Peyer's patch (tissue), 4 donors: ENCODE results near the gene ARHGDIG. TPM values are rescaled to one million over a fixed set of nuclear protein-coding genes. Genes with fewer than 3 reads are reported as not detected.
"Not testable (repeated sequence)": the region's sequence is repeated elsewhere in the genome, so short reads cannot be mapped to it uniquely, and the experiment has no call there.

Source experiments
- DNase-seq, 3 donors: peaks; one replicate each; pipeline ENCODE4 v3.0.0-alpha.2; 2017 to 2019
- H3K27ac ChIP-seq, 4 donors: fragments of 200-600 bp; sonication (generic); one replicate each; pipeline ENCODE4 v1.5.1; 2016 to 2019
- H3K27me3 ChIP-seq, 2 donors: fragments of 200-600 bp; sonication (generic); one replicate each; pipeline ENCODE4 v1.5.1; 2019
- H3K36me3 ChIP-seq, 3 donors: fragments of 200-600 bp; sonication (generic); one replicate each; pipeline ENCODE4 v1.5.1; 2016 to 2019
- H3K4me1 ChIP-seq, 4 donors: fragments of 200-600 bp; sonication (generic); one replicate each; pipeline ENCODE4 v1.5.1; 2016 to 2019
- H3K4me3 ChIP-seq, 4 donors: fragments of 200-600 bp; sonication (generic); 1 replicate in 3 of 4; 2 replicates in 1 of 4; pipeline ENCODE4 v1.5.1; 2016 to 2019; ENCODE audit warnings: mild to moderate bottlenecking in 1 of 4
- H3K9me3 ChIP-seq, 4 donors: fragments of 200-600 bp; sonication (generic); one replicate each; pipeline ENCODE4 v1.5.1; 2016 to 2019; ENCODE audit warnings: mild to moderate bottlenecking in 1 of 4
- CTCF ChIP-seq, 6 experiments: fragments of 450-650 bp in 4 of 6; fragments of 200-600 bp in 2 of 6; sonication (generic) in 1 of 6; IDR thresholded peaks; one replicate each; pipeline ENCODE4 v1.5.1; 2017 to 2019; ENCODE audit warnings: antibody characterized with exemption in 6 of 6, mild to moderate bottlenecking in 3 of 6, moderate library complexity in 1 of 6
- POLR2A ChIP-seq, 2 donors: fragments of 450-650 bp; IDR thresholded peaks; one replicate each; pipeline ENCODE4 v1.5.1; 2017; ENCODE audit warnings: antibody characterized with exemption in 2 of 2, mild to moderate bottlenecking in 2 of 2, moderate library complexity in 2 of 2
- total RNA-seq, 4 donors: library from RNA; depleted of rRNA; stranded (reverse); fragments of >200 nt; gene quantifications; one replicate each; pipeline ENCODE4 v1.1.0, GENCODE V29; 2016

The ARHGDIG gene
- total RNA-seq, 4 donors from 2014 or later: 3.7 to 112 (median 67.5) TPM; not detected in 1

GRCh38 chr16:263944-264343 lies 16.4 kb upstream of the ARHGDIG start:
- TF ChIP-seq CTCF (IDR thresholded peaks at IDR 0.05): no peak
- Histone ChIP-seq H3K27me3 (no peaks in the 10 kb centered on the region), H3K4me1 (peaks cover 0 to 25% (median 0%) of the 10 kb centered on the region in 4 donors), H3K4me3 (no peak overlapping the region), H3K9me3 (no peaks in the 10 kb centered on the region), H3K36me3 (peaks cover 0 to 62% (median 0%) of the 10 kb centered on the region in 3 donors), H3K27ac (no peak overlapping the region)
- no peak for DNase-seq

GRCh38 chr16:264440-264951 lies 15.9 kb upstream of the ARHGDIG start:
- peak in 1 of 3 donors; percentile 43 for DNase-seq
- TF ChIP-seq CTCF (IDR thresholded peaks at IDR 0.05): no peak
- TF ChIP-seq POLR2A (IDR thresholded peaks at IDR 0.05): no peak
- Histone ChIP-seq H3K27ac (no peak overlapping the region), H3K36me3 (peaks cover 0 to 56% (median 0%) of the 10 kb centered on the region in 3 donors), H3K4me3 (no peak overlapping the region), H3K9me3 (no peaks in the 10 kb centered on the region), H3K27me3 (no peaks in the 10 kb centered on the region), H3K4me1 (peaks cover 0 to 25% (median 0%) of the 10 kb centered on the region in 4 donors)

- Histone ChIP-seq H3K27me3 (no peaks in the 10 kb centered on the region), H3K27ac (peak overlapping the region in 2 of 4 donors; percentile 78 to 90), H3K9me3 (no peaks in the 10 kb centered on the region), H3K4me1 (peaks cover 0 to 25% (median 0%) of the 10 kb centered on the region in 4 donors), H3K36me3 (peaks cover 0 to 51% (median 0%) of the 10 kb centered on the region in 3 donors), H3K4me3 (no peak overlapping the region)
- TF ChIP-seq CTCF (IDR thresholded peaks at IDR 0.05) (no peak), POLR2A (IDR thresholded peaks at IDR 0.05) (no peak)
- DNase-seq: peak in 1 of 3 donors; percentile 43
Observed at GRCh38 chr16:265002-265529, 15.3 kb upstream of the ARHGDIG start.

GRCh38 chr16:265711-266110 lies 14.7 kb upstream of the ARHGDIG start:
- peaks cover 0 to 44% (median 0%) of the 10 kb centered on the region in 3 donors for H3K36me3 ChIP-seq
- H3K4me1 ChIP-seq: peaks cover 0 to 25% (median 0%) of the 10 kb centered on the region in 4 donors
- no peak overlapping the region for H3K4me3 ChIP-seq
- DNase-seq: peak in 2 of 3 donors; percentile 79 to 80
- H3K9me3 ChIP-seq: no peaks in the 10 kb centered on the region
- TF ChIP-seq CTCF (IDR thresholded peaks at IDR 0.05) (no peak), POLR2A (IDR thresholded peaks at IDR 0.05) (peak in 1 of 2 donors; percentile 27)
- H3K27me3 ChIP-seq: no peaks in the 10 kb centered on the region
- peak overlapping the region in 3 of 4 donors; percentile 36 to 90 (median 78) for H3K27ac ChIP-seq

GRCh38 chr16:266258-267164 lies 13.9 kb upstream of the ARHGDIG start:
- H3K4me3 ChIP-seq: no peak overlapping the region

GRCh38 chr16:267562-267961 lies 12.8 kb upstream of the ARHGDIG start:
- Histone ChIP-seq H3K27ac (peak overlapping the region in 2 of 4 donors; percentile 37 to 90), H3K4me1 (peaks cover 0 to 25% (median 0%) of the 10 kb centered on the region in 4 donors), H3K36me3 (peaks cover 0 to 26% (median 0%) of the 10 kb centered on the region in 3 donors)
- not testable (repeated sequence) for H3K27me3 ChIP-seq, H3K9me3 ChIP-seq, H3K4me3 ChIP-seq, DNase-seq

More at GRCh38 chr16:266258-267164, 13.9 kb upstream of the ARHGDIG start:
- H3K36me3 ChIP-seq: peaks cover 0 to 36% (median 0%) of the 10 kb centered on the region in 3 donors
- H3K9me3 ChIP-seq: no peaks in the 10 kb centered on the region
- peaks cover 0 to 25% (median 0%) of the 10 kb centered on the region in 4 donors for H3K4me1 ChIP-seq
- peak overlapping the region in 3 of 4 donors; percentile 36 to 90 (median 78) for H3K27ac ChIP-seq
- TF ChIP-seq CTCF (IDR thresholded peaks at IDR 0.05) (no peak), POLR2A (IDR thresholded peaks at IDR 0.05) (no peak)
- H3K27me3 ChIP-seq: no peaks in the 10 kb centered on the region
- DNase-seq: peak in 1 of 3 donors; percentile 49
